GM12878 (cell line): Measurements from ENCODE around the gene JMY. TPM values are rescaled to one million over a fixed set of nuclear protein-coding genes. Genes with fewer than 3 reads are reported as not detected.

ENCODE experiments used
- ASH2L ChIP-seq: fragments of 300-600, 200-600 bp; sonication (generic); IDR thresholded peaks from 2 replicates; pipeline ENCODE4 v1.6.1; 2017; ENCODE audit warnings: low read depth, mild to moderate bottlenecking, borderline replicate concordance
- ATF7 ChIP-seq: fragments of 450-650 bp; IDR thresholded peaks from 2 replicates; pipeline ENCODE4 v1.6.1; 2016; ENCODE audit warnings: low read depth, mild to moderate bottlenecking
- BMI1 ChIP-seq: fragments of 450-650 bp; IDR thresholded peaks from 2 replicates; pipeline ENCODE4 v1.6.1; 2016; ENCODE audit warnings: mild to moderate bottlenecking, moderate library complexity, borderline replicate concordance
- BRCA1 ChIP-seq: IDR thresholded peaks from 2 replicates; pipeline ENCODE4 v1.6.1; 2011; ENCODE audit warnings: low read depth, low read length, improper control_type of control experiment
- ESRRA ChIP-seq: IDR thresholded peaks from 2 replicates; pipeline ENCODE4 v1.6.1; 2012; ENCODE audit warnings: mild to moderate bottlenecking, low read length, improper control_type of control experiment
- ETV6 ChIP-seq, 2 experiments: fragments of 450-650 bp in 1 of 2; IDR thresholded peaks in 1 of 2; conservative IDR thresholded peaks in 1 of 2; 2 replicates each; pipeline ENCODE4 v1.6.1; 2014; ENCODE audit warnings: antibody characterized with exemption in 1 of 2, borderline replicate concordance in 1 of 2, low read depth in 1 of 2, mild to moderate bottlenecking in 1 of 2, moderate library complexity in 1 of 2
- FOS ChIP-seq: IDR thresholded peaks from 3 replicates; pipeline ENCODE4 v1.6.1; 2011; ENCODE audit warnings: borderline replicate concordance; ENCODE audit not compliant: insufficient read length; ENCODE audit errors: extremely low read depth
- HCFC1 ChIP-seq: fragments of 150-350 bp; IDR thresholded peaks from 2 replicates; pipeline ENCODE4 v1.6.1; 2014; ENCODE audit warnings: low read length
- IKZF1 ChIP-seq: fragments of 450-650 bp; conservative IDR thresholded peaks from 2 replicates; pipeline ENCODE4 v1.6.1; 2017; ENCODE audit warnings: antibody characterized with exemption, mild to moderate bottlenecking
- KDM1A ChIP-seq: fragments of 200-600 bp; sonication (generic); IDR thresholded peaks from 2 replicates; pipeline ENCODE4 v1.6.1; 2016; ENCODE audit warnings: borderline replicate concordance
- MEF2A ChIP-seq: IDR thresholded peaks from 2 replicates; pipeline ENCODE4 v1.6.1; 2011; ENCODE audit warnings: low read depth, mild to moderate bottlenecking, low read length, moderate library complexity; ENCODE audit not compliant: insufficient read depth
- MEF2B ChIP-seq: fragments of 450-650 bp; IDR thresholded peaks from 2 replicates; pipeline ENCODE4 v1.6.1; 2018; ENCODE audit warnings: mild to moderate bottlenecking, moderate library complexity; ENCODE audit not compliant: partially characterized antibody, poor library complexity, severe bottlenecking
- NFYB ChIP-seq: IDR thresholded peaks from 2 replicates; pipeline ENCODE4 v1.6.1; 2011; ENCODE audit warnings: low read depth, mild to moderate bottlenecking, low read length, improper control_type of control experiment, moderate library complexity; ENCODE audit not compliant: insufficient read depth
- NR2C1 ChIP-seq: fragments of 450-650 bp; IDR thresholded peaks from 2 replicates; pipeline ENCODE4 v1.6.1; 2017; ENCODE audit warnings: antibody characterized with exemption, mild to moderate bottlenecking, moderate library complexity
- PAX5 ChIP-seq: IDR thresholded peaks from 2 replicates; pipeline ENCODE4 v1.6.1; 2011; ENCODE audit warnings: low read depth, low read length, borderline replicate concordance
- RCOR1 ChIP-seq: conservative IDR thresholded peaks from 2 replicates; pipeline ENCODE4 v1.6.1; 2012; ENCODE audit warnings: low read depth, low read length, improper control_type of control experiment
- SREBF1 ChIP-seq: IDR thresholded peaks from 2 replicates; pipeline ENCODE4 v1.6.1; 2012; ENCODE audit warnings: mild to moderate bottlenecking, low read length
- TAF1 ChIP-seq: IDR thresholded peaks from 2 replicates; pipeline ENCODE4 v1.6.1; 2011; ENCODE audit warnings: mild to moderate bottlenecking, low read depth, low read length, borderline replicate concordance
- TCF3 ChIP-seq: IDR thresholded peaks from 2 replicates; pipeline ENCODE4 v1.6.1; 2012; ENCODE audit warnings: low read depth, mild to moderate bottlenecking, low read length, borderline replicate concordance; ENCODE audit not compliant: insufficient read depth
- ZNF217 ChIP-seq: fragments of 450-650 bp; IDR thresholded peaks from 2 replicates; pipeline ENCODE4 v1.6.1; 2017; ENCODE audit warnings: antibody characterized with exemption, mild to moderate bottlenecking
- polyA plus RNA-seq, 11 experiments: library from polyadenylated mRNA; depleted of rRNA in 4 of 11; unstranded in 6 of 11; stranded (reverse) in 5 of 11; fragments of >200 nt; fragmentation: Nextera tagmentation in 4 of 11; fragmentation: Illumina TruSeq in 1 of 11; extraction: Ambion mirVana in 4 of 11; extraction: Trizol in 1 of 11; gene quantifications; 1 replicate in 1 of 11; 2 replicates in 10 of 11; pipeline versions ENCODE4 v1.2.1 to v1.2.3, GENCODE V29; 2011 to 2016; ENCODE audit warnings: inconsistent platforms in 2 of 11, missing spikeins in 2 of 11, low read depth in 1 of 11
- total RNA-seq, 4 experiments: library from RNA; depleted of rRNA in 3 of 4; stranded (reverse); fragments of >200 nt in 3 of 4; fragmentation: Illumina TruSeq in 1 of 4; extraction: Trizol in 1 of 4; gene quantifications; 2 replicates each; pipeline versions ENCODE4 v1.2.1 to v1.2.3, GENCODE V29; 2013 to 2021
- TF ChIP-seq, protein P1 (sequence below): fragments of 450-650 bp; formaldehyde crosslinking; IDR thresholded peaks from 2 replicates; pipeline ENCODE4 v1.4.0; 2020; ENCODE audit warnings: mild to moderate bottlenecking, moderate library complexity
- TF ChIP-seq, protein P2 (sequence below): fragments of 450-650 bp; IDR thresholded peaks from 2 replicates; pipeline ENCODE4 v1.6.1; 2014; ENCODE audit warnings: mild to moderate bottlenecking
- TF ChIP-seq, protein P3 (sequence below): IDR thresholded peaks from 2 replicates; pipeline ENCODE4 v1.6.1; 2011; ENCODE audit warnings: low read depth, low read length, improper control_type of control experiment, borderline replicate concordance
- TF ChIP-seq, protein P4 (sequence below): IDR thresholded peaks from 2 replicates; pipeline ENCODE4 v1.6.1; 2011; ENCODE audit warnings: borderline replicate concordance, low read depth, mild to moderate bottlenecking, moderate library complexity, low read length; ENCODE audit not compliant: insufficient read depth, poor library complexity, severe bottlenecking

JMY gene
- total and polyA plus RNA-seq, 10 of the 15 experiments (the other 5 are each of a cell fraction or from before 2014, with no cell fraction given), result 0.63 to 4.8 (median 2.4) TPM

DNA sequence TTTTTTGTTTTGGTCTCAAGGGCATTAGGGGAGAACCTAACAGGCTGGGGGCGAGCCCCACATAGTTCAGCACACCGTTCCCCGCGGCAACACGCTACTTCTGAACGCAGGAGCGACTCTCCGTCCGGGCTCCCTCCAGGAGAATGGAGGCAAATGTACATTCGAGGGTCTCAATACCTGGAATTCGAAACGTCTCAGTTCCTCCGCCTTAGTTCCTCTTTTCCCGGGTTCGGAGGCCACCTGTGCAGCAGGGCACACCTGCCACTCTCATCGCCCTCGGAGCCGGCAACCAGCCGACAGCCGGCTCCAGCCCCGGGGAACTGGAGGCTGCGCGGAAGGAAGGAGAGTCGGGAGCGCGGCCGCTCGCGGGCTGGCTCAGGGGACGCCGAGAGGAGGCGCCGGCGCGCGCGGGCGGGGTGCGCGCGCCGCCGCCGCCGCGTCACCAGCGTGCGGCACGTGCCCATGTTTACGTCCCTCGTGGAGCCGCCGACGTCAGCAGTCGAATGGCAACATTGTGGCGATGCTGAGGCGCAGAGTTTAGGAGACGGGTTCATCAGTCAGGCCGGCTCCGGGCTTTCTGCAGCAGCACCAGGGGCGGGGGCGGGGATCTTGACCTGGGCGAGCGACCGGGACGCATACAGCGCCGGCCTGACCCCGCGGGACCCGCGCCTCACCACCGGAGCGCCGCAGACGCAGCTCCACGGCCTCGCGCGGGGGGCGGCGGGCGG is at the start of gene JMY (continued):
- TF ChIP-seq IKZF1 (peak; percentile 85), ZNF217 (no peak), BRCA1 (no peak), TAF1 (peak; percentile 54; the same call in 1 of the 2 replicates), ASH2L (peak; percentile 72; the same call in 1 of the 2 replicates), NFYB (no peak), PAX5 (no peak), SREBF1 (no peak), FOS (no peak), TCF3 (peak; percentile 70), ETV6 (conservative IDR thresholded peaks at IDR 0.05 in 1 of 2, IDR thresholded peaks at IDR 0.05 in 1 of 2; ENCODE audit: borderline replicate concordance in 1 of 2, low read depth in 1 of 2) (no peak), BMI1 (no peak), ESRRA (no peak), RCOR1 (no peak), ATF7 (no peak), MEF2A (no peak), KDM1A (no peak), MEF2B (no peak), NR2C1 (no peak), HCFC1 (no peak)
- TF ChIP-seq, protein P1, sequence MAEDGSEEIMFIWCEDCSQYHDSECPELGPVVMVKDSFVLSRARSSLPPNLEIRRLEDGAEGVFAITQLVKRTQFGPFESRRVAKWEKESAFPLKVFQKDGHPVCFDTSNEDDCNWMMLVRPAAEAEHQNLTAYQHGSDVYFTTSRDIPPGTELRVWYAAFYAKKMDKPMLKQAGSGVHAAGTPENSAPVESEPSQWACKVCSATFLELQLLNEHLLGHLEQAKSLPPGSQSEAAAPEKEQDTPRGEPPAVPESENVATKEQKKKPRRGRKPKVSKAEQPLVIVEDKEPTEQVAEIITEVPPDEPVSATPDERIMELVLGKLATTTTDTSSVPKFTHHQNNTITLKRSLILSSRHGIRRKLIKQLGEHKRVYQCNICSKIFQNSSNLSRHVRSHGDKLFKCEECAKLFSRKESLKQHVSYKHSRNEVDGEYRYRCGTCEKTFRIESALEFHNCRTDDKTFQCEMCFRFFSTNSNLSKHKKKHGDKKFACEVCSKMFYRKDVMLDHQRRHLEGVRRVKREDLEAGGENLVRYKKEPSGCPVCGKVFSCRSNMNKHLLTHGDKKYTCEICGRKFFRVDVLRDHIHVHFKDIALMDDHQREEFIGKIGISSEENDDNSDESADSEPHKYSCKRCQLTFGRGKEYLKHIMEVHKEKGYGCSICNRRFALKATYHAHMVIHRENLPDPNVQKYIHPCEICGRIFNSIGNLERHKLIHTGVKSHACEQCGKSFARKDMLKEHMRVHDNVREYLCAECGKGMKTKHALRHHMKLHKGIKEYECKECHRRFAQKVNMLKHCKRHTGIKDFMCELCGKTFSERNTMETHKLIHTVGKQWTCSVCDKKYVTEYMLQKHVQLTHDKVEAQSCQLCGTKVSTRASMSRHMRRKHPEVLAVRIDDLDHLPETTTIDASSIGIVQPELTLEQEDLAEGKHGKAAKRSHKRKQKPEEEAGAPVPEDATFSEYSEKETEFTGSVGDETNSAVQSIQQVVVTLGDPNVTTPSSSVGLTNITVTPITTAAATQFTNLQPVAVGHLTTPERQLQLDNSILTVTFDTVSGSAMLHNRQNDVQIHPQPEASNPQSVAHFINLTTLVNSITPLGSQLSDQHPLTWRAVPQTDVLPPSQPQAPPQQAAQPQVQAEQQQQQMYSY (CRISPR knock-in tag), result no peak
- TF ChIP-seq, protein P2, sequence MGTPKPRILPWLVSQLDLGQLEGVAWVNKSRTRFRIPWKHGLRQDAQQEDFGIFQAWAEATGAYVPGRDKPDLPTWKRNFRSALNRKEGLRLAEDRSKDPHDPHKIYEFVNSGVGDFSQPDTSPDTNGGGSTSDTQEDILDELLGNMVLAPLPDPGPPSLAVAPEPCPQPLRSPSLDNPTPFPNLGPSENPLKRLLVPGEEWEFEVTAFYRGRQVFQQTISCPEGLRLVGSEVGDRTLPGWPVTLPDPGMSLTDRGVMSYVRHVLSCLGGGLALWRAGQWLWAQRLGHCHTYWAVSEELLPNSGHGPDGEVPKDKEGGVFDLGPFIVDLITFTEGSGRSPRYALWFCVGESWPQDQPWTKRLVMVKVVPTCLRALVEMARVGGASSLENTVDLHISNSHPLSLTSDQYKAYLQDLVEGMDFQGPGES, result no peak
- TF ChIP-seq, protein P3, sequence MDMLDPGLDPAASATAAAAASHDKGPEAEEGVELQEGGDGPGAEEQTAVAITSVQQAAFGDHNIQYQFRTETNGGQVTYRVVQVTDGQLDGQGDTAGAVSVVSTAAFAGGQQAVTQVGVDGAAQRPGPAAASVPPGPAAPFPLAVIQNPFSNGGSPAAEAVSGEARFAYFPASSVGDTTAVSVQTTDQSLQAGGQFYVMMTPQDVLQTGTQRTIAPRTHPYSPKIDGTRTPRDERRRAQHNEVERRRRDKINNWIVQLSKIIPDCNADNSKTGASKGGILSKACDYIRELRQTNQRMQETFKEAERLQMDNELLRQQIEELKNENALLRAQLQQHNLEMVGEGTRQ, result peak; percentile 70
- TF ChIP-seq, protein P4, sequence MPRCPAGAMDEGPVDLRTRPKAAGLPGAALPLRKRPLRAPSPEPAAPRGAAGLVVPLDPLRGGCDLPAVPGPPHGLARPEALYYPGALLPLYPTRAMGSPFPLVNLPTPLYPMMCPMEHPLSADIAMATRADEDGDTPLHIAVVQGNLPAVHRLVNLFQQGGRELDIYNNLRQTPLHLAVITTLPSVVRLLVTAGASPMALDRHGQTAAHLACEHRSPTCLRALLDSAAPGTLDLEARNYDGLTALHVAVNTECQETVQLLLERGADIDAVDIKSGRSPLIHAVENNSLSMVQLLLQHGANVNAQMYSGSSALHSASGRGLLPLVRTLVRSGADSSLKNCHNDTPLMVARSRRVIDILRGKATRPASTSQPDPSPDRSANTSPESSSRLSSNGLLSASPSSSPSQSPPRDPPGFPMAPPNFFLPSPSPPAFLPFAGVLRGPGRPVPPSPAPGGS, result no peak
